HG03135 (cell line): ENCODE data around the gene DEFB113.
A peak's percentile ranks its signal among the peaks of the same experiment; 100 is the strongest.
"Not testable (repeated sequence)": the region's sequence is repeated elsewhere in the genome, so short reads cannot be mapped to it uniquely, and the experiment has no call there.

Experiments
- ATAC-seq: cut with Tn5 transposase; IDR thresholded peaks from one replicate; pipeline ENCODE4 v1.9.1; 2021; ENCODE audit warnings: mild to moderate bottlenecking, moderate library complexity; ENCODE audit not compliant: unreplicated experiment

Gene DEFB113

GRCh38 chr6:49969605-49970004, at the start of gene DEFB113:
Gene DEFB113 (minus strand): TSS chr6:49969625. CDS start chr6:49969625, 0 bp downstream.
- ATAC-seq = no peak

- no peak for ATAC-seq
These were observed 38.4 kb upstream of the DEFB113 start for GRCh38 chr6:50007819-50008218.

- no peak for ATAC-seq
These were observed 33.7 kb upstream of the DEFB113 start for GRCh38 chr6:50003139-50003538.

- ATAC-seq = no peak
These were observed 25.9 kb upstream of the DEFB113 start for GRCh38 chr6:49995278-49995677.

GRCh38 chr6:49988900-49989299, 19.5 kb upstream of the DEFB113 start:
- no peak for ATAC-seq

- ATAC-seq = no peak
These were observed 18.3 kb upstream of the DEFB113 start for GRCh38 chr6:49987749-49988148.

- no peak for ATAC-seq
These were observed 17.1 kb upstream of the DEFB113 start for GRCh38 chr6:49986551-49986950.

GRCh38 chr6:49982046-49982445, 12.6 kb upstream of the DEFB113 start:
- no peak for ATAC-seq

GRCh38 chr6:49980898-49981297, 11.5 kb upstream of the DEFB113 start:
- ATAC-seq = peak; percentile 40

- ATAC-seq = peak; percentile 38
These were observed 10.2 kb upstream of the DEFB113 start for GRCh38 chr6:49979584-49979983.

GRCh38 chr6:49978332-49979226, 9.2 kb upstream of the DEFB113 start:
- ATAC-seq = peak; percentile 56

- ATAC-seq = no peak
These were observed 2.6 kb downstream of the DEFB113 start for GRCh38 chr6:49966823-49967222.

- ATAC-seq = no peak
These were observed 3.1 kb downstream of the DEFB113 start for GRCh38 chr6:49966334-49966733.

- ATAC-seq = no peak
These were observed 5.4 kb downstream of the DEFB113 start, which contains the start of gene DEFB114 for GRCh38 chr6:49964064-49964463. Gene DEFB114 (minus strand): TSS chr6:49964164. CDS start chr6:49964105, 59 bp downstream.

- no peak for ATAC-seq
These were observed 11.2 kb downstream of the DEFB113 start for GRCh38 chr6:49958180-49958579.

- no peak for ATAC-seq
These were observed 13.6 kb downstream of the DEFB113 start for GRCh38 chr6:49955847-49956246.

GRCh38 chr6:49951926-49952325, 17.5 kb downstream of the DEFB113 start:
- no peak for ATAC-seq

- ATAC-seq = no peak
These were observed 19.0 kb downstream of the DEFB113 start for GRCh38 chr6:49950415-49950751.

GRCh38 chr6:49949062-49949461, 20.4 kb downstream of the DEFB113 start:
- no peak for ATAC-seq

- ATAC-seq = no peak
These were observed 22.6 kb downstream of the DEFB113 start for GRCh38 chr6:49946835-49947234.

GRCh38 chr6:49944068-49944467, 25.4 kb downstream of the DEFB113 start:
- not testable (repeated sequence) for ATAC-seq

GRCh38 chr6:49939993-49940498, 29.4 kb downstream of the DEFB113 start:
- ATAC-seq = no peak
